ENCODE data around the gene STUB1.

Gene STUB1

GRCh38 chr16:648781-649589, 31.2 kb upstream of the STUB1 start, which contains the start of gene WDR90:
Gene WDR90 (plus strand): TSS chr16:649365. CDS start chr16:649417, 52 bp downstream.
- no peak for TF ChIP-seq ZNF274 (IDR thresholded peaks at IDR 0.05; ENCODE audit: low read depth, low read length)
- H3K4me3 ChIP-seq (ENCODE audit: low read length): peak within 1 kb of the TSS; percentile 75

- no peak for TF ChIP-seq ZNF274 (IDR thresholded peaks at IDR 0.05; ENCODE audit: low read depth, low read length)
- H3K4me3 ChIP-seq (ENCODE audit: low read length): peak overlapping the region; percentile 75; the same call in 1 of the 2 replicates
Observed at GRCh38 chr16:649631-650030, 30.6 kb upstream of the STUB1 start.

- TF ChIP-seq ZNF274 (IDR thresholded peaks at IDR 0.05; ENCODE audit: low read depth, low read length): no peak
- H3K4me3 ChIP-seq (ENCODE audit: low read length): no peak overlapping the region
Observed at GRCh38 chr16:651844-652243, 28.4 kb upstream of the STUB1 start.

- no peak overlapping the region for H3K4me3 ChIP-seq (ENCODE audit: low read length)
- TF ChIP-seq ZNF274 (IDR thresholded peaks at IDR 0.05; ENCODE audit: low read depth, low read length): no peak
Observed at GRCh38 chr16:652454-653305, 27.5 kb upstream of the STUB1 start.

- H3K4me3 ChIP-seq (ENCODE audit: low read length): no peak overlapping the region
- no peak for TF ChIP-seq ZNF274 (IDR thresholded peaks at IDR 0.05; ENCODE audit: low read depth, low read length)
Observed at GRCh38 chr16:654034-654433, 26.2 kb upstream of the STUB1 start.

- TF ChIP-seq ZNF274 (IDR thresholded peaks at IDR 0.05; ENCODE audit: low read depth, low read length): no peak
- H3K4me3 ChIP-seq (ENCODE audit: low read length): no peak overlapping the region
Observed at GRCh38 chr16:657487-657886, 22.7 kb upstream of the STUB1 start.

- TF ChIP-seq ZNF274 (IDR thresholded peaks at IDR 0.05; ENCODE audit: low read depth, low read length): no peak
- H3K4me3 ChIP-seq (ENCODE audit: low read length): no peak overlapping the region
Observed at GRCh38 chr16:658679-659571, 21.3 kb upstream of the STUB1 start.

GRCh38 chr16:659618-660017, 20.6 kb upstream of the STUB1 start:
- TF ChIP-seq ZNF274 (IDR thresholded peaks at IDR 0.05; ENCODE audit: low read depth, low read length): no peak
- no peak overlapping the region for H3K4me3 ChIP-seq (ENCODE audit: low read length)

GRCh38 chr16:660132-660458, 20.1 kb upstream of the STUB1 start:
- no peak overlapping the region for H3K4me3 ChIP-seq (ENCODE audit: low read length)
- no peak for TF ChIP-seq ZNF274 (IDR thresholded peaks at IDR 0.05; ENCODE audit: low read depth, low read length)

- TF ChIP-seq ZNF274 (IDR thresholded peaks at IDR 0.05; ENCODE audit: low read depth, low read length): no peak
- no peak overlapping the region for H3K4me3 ChIP-seq (ENCODE audit: low read length)
Observed at GRCh38 chr16:660459-661183, 19.6 kb upstream of the STUB1 start.

- TF ChIP-seq ZNF274 (IDR thresholded peaks at IDR 0.05; ENCODE audit: low read depth, low read length): no peak
- no peak overlapping the region for H3K4me3 ChIP-seq (ENCODE audit: low read length)
Observed at GRCh38 chr16:661184-661821, 18.9 kb upstream of the STUB1 start.

GRCh38 chr16:662095-662494, 18.1 kb upstream of the STUB1 start:
- no peak for TF ChIP-seq ZNF274 (IDR thresholded peaks at IDR 0.05; ENCODE audit: low read depth, low read length)
- no peak overlapping the region for H3K4me3 ChIP-seq (ENCODE audit: low read length)

GRCh38 chr16:662597-662996, 17.6 kb upstream of the STUB1 start:
- H3K4me3 ChIP-seq (ENCODE audit: low read length): no peak overlapping the region
- TF ChIP-seq ZNF274 (IDR thresholded peaks at IDR 0.05; ENCODE audit: low read depth, low read length): no peak
